Nucleus accumbens (tissue), 56 donors: Measurements from ENCODE around the gene WASF3.
"Not testable (repeated sequence)": the region's sequence is repeated elsewhere in the genome, so short reads cannot be mapped to it uniquely, and the experiment has no call there.

Source experiments
- DNase-seq, 56 donors: peaks; one replicate each; lab custom pipeline; 2025; lab: John Stamatoyannopoulos, UW

The WASF3 gene

GRCh38 chr13:26621731-26622401, 64.4 kb downstream of the WASF3 start:
- DNase-seq = no peak

- DNase-seq = no peak
Measured at GRCh38 chr13:26623125-26623524, 65.6 kb downstream of the WASF3 start.

- DNase-seq = no peak
Measured at GRCh38 chr13:26624572-26624971, 67.1 kb downstream of the WASF3 start.

GRCh38 chr13:26626271-26626670, 68.8 kb downstream of the WASF3 start:
- no peak for DNase-seq

- DNase-seq = peak in 3 of 56 donors; percentile 1 to 6 (median 6)
Measured at GRCh38 chr13:26628706-26629105, 71.2 kb downstream of the WASF3 start.

GRCh38 chr13:26629260-26629825, 71.9 kb downstream of the WASF3 start:
- DNase-seq = no peak

- DNase-seq = not testable (repeated sequence)
Measured at GRCh38 chr13:26635634-26636033, 78.2 kb downstream of the WASF3 start.

GRCh38 chr13:26636073-26636472, 78.6 kb downstream of the WASF3 start:
- DNase-seq = not testable (repeated sequence)

GRCh38 chr13:26646603-26647002, 89.1 kb downstream of the WASF3 start:
- no peak for DNase-seq

GRCh38 chr13:26651234-26651633, 93.8 kb downstream of the WASF3 start:
- no peak for DNase-seq

GRCh38 chr13:26653310-26653709, 95.8 kb downstream of the WASF3 start:
- DNase-seq = no peak

GRCh38 chr13:26653842-26654241, 96.4 kb downstream of the WASF3 start:
- DNase-seq = no peak

GRCh38 chr13:26656919-26657318, 99.4 kb downstream of the WASF3 start:
- DNase-seq = peak in 1 of 56 donors; percentile 20

GRCh38 chr13:26658448-26659385, 101.2 kb downstream of the WASF3 start:
- peak in 1 of 56 donors; percentile 4 for DNase-seq

- DNase-seq = peak in 1 of 56 donors; percentile 23
Measured at GRCh38 chr13:26660185-26660584, 102.7 kb downstream of the WASF3 start.

- DNase-seq = no peak
Measured at GRCh38 chr13:26660766-26661165, 103.3 kb downstream of the WASF3 start.

- no peak for DNase-seq
Measured at GRCh38 chr13:26663791-26664190, 106.3 kb downstream of the WASF3 start.

GRCh38 chr13:26664286-26664685, 106.8 kb downstream of the WASF3 start:
- DNase-seq = no peak

GRCh38 chr13:26664876-26665275, 107.4 kb downstream of the WASF3 start:
- DNase-seq = no peak

GRCh38 chr13:26668357-26669146, 111.1 kb downstream of the WASF3 start:
- no peak for DNase-seq
